Ammon's horn (tissue), 1 donor: Measurements from ENCODE around the gene LMF1.
"Not testable (repeated sequence)": the region's sequence is repeated elsewhere in the genome, so short reads cannot be mapped to it uniquely, and the experiment has no call there.

Experiments
- DNase-seq: peaks from one replicate; pipeline ENCODE4 v3.0.0-alpha.2; 2016; ENCODE audit warnings: low spot score

Gene LMF1

GRCh38 chr16:895371-895770 lies 75.4 kb downstream of the LMF1 start:
- no peak for DNase-seq

DNA sequence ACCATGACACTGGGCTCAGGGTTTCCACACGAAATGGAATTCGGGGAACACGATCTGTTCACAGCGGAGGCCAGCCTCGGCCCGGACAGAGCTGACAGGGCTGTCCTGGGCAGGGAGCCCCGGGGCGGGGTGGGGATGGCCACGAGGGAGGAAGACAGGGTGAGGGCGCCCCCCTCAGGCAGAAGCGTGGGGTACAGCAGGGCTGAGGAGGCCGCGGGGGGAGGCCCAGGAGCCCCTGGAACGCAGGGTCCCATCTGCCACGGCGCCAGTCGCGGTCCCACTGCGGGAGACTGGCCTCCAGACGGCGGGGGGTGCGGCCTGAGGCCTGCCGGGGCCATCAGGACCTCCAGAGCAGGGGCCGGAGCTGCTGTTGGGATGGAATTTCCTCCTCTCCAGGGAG lies 75.9 kb downstream of the LMF1 start:
- DNase-seq, result no peak

DNA sequence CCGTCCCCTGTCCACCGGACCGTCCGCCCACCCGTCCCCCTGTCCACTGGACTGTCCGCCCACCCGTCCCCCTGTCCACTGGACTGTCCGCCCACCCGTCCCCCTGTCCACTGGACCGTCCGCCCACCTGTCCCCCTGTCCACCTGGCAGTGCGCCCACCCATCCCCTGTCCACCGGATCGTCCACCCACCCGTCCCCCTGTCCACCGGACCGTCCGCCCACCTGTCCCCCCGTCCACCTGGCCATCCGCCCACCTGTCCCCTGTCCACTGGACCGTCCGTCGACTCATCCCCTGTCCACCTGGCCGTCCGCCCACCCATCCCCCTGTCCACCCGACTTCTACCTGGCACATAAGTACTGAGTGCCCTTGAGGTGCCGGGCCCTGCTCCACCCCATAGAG lies 76.6 kb downstream of the LMF1 start:
- no peak for DNase-seq

- no peak for DNase-seq
Measured at GRCh38 chr16:893360-893759, 77.4 kb downstream of the LMF1 start.

- DNase-seq, result no peak
Measured at GRCh38 chr16:892536-893255, 78.1 kb downstream of the LMF1 start.

GRCh38 chr16:892006-892405 lies 78.8 kb downstream of the LMF1 start:
- DNase-seq, result no peak

DNA sequence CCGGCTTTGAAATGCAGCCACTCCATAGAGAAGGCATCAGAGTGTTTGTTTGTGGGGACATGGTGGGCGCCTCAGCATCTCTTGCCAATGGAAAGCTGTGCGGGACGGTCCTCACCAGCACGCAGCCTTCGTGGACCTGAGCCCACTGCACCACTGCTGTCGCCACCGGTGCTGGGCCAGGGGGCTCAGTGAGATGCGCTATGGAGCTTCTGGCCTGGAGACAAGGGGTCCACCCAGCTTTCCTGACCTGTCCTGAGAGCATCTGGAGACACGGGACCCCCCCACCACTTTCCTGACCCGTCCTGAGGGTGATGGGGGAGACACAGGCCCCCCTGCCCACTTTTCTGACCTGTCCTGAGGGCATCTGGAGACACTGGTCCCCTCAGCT lies 79.4 kb downstream of the LMF1 start:
- DNase-seq, result no peak

DNA sequence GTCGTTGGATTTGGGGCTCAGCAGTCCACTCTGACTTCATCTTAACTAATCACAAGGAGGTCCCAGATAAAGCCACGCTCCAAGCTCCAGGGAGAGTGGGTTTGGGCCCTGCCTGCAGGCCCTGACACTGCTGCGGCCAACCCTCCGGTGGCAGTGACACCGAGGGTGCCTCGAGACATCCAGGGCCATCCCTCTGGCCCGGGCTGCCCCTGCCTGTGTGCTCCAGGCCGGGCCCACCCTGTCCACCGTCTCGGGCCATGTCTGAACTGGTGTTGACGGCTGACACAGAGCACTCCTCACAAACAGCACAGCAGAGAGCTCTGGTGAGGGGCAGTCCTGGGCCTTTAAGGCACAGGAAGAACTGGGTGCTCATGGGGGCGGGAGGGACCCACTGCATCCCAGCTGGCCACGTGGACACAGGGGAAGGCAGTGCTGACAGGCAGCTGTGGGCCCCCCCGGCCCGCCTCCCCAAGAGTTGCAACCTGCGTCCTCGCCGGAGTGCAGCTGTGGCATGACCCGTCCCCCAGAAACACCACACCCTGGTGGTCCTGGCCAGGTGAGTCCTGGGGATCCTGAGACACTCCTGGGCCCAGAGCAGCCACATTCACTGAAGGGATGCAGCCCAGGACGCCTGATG lies 80.0 kb downstream of the LMF1 start:
- no peak for DNase-seq

GRCh38 chr16:890217-890616 lies 80.6 kb downstream of the LMF1 start:
- DNase-seq, result no peak

DNA sequence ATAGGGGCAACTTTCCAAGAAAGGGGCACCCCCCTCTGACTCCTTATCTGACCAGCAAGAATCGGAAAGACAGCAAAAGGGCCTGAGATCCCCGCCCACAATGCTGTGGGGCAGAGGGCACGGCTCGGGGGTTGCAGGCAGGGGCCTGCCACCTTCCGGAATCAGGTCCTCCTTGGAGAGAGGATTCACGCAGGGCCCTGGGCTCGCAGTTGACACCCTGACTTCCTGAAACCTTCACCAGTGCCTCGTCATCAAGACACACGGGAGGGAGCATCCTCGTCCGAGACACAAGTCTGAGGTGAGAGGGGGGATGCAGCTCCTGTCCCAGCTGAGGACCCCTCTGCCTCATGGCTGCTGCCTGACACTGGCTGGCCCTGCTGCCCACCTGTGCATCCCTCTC lies 81.2 kb downstream of the LMF1 start:
- DNase-seq, result no peak

- no peak for DNase-seq
Measured at GRCh38 chr16:888901-889570, 81.7 kb downstream of the LMF1 start.

DNA sequence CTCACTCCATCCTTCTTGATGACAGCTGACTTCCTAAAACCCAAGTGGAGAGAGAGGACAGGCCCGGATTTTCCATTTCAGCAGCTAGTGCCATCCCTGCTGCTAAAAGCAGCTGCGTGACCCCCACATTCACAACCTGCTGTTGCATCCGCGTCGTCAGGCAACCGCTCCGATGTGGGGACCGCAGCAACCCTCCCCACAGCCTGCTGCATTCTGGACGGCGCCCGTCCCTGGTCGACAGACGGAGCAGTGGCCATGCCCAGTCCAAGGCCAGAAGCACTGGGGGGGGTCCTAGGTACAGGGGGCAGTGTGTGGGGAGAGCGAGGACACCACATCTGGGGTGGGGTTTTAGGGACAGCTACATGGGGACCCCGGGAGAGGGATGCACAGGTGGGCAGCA lies 82.3 kb downstream of the LMF1 start:
- DNase-seq, result not testable (repeated sequence)

GRCh38 chr16:887846-888245 lies 82.9 kb downstream of the LMF1 start:
- no peak for DNase-seq

- no peak for DNase-seq
Measured at GRCh38 chr16:886802-887731, 83.7 kb downstream of the LMF1 start.

- peak; percentile 78 for DNase-seq
Measured at GRCh38 chr16:886084-886543, 84.7 kb downstream of the LMF1 start.

DNA sequence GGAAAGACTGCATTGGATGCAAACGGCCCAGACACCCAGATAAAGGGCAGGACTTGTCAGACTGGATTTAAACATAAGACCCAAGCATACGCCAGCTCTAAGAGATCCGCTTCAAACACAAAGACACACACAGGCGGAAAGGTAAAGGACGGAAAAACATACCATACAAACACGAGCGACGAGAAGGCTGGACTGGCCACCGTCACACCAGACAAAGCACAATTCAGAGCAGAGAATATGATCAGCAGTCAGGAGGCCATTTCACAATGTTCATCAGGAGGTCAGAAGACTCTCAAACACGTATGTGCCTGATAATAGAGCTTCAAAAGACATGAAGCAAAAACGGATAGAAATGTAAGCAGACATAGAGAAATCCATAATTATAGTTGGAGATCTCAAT lies 85.4 kb downstream of the LMF1 start:
- DNase-seq, result no peak

- DNase-seq, result no peak
Measured at GRCh38 chr16:884232-884631, 86.6 kb downstream of the LMF1 start.

DNA sequence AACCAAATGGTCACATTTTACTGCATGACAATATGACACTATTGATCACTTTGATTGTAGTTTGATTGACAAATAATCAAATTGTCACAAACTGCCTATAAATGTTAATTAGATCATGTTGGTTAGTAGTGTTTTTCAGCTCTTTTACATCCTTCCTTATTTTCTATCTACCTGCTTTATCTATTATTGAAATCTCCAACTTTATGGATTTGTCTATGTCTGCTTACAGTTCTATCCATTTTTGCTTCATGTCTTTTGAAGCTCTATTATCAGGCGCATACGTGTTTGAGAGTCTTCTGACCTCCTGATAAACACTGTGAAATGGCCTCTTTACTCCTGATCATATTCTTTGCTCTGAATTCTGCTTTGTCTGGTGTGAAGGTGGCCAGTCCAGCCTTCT lies 87.0 kb downstream of the LMF1 start:
- no peak for DNase-seq

- DNase-seq, result no peak
Measured at GRCh38 chr16:883340-883739, 87.4 kb downstream of the LMF1 start.

DNA sequence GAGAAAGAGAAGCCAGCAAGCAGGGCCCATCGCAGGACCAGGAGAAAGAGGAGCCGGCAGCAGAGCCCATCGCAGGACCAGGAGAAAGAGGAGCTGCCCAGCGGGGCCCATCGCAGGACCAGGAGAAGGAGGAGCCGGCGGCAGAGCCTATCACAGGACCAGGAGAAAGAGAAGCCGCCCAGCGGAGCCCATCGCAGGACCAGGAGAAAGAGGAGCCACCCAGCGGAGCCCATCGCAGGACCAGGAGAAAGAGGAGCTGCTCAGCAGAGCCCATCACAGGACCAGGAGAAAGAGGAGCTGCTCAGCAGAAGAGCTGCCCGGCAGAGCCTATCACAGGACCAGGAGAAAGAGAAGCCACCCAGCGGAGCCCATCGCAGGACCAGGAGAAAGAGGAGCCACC lies 88.1 kb downstream of the LMF1 start:
- DNase-seq, result not testable (repeated sequence)

- DNase-seq, result no peak
Measured at GRCh38 chr16:882256-882655, 88.5 kb downstream of the LMF1 start.
